Measurements from ENCODE around the gene SHISA6.

Gene SHISA6

DNA sequence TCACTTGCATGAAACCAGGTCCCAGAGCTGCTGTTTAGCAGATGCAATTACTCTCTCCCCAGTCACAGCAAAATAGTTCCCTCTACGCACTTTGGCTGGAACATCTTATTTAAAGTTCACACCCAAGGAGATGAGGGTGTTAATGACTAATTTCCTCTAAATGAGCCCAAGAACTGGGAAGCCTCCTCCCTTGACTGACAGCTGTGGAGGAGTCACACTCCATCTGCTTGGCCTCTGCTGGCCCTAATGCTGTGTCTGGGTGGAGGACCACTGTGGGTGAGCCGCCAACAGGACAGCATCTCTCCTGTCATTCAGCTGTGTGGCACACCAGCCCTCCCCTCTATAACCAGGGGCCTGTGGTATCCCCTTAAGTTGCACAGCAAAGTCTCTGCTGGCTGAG lies 115.4 kb downstream of the SHISA6 start:
- DNase-seq, result no peak

DNA sequence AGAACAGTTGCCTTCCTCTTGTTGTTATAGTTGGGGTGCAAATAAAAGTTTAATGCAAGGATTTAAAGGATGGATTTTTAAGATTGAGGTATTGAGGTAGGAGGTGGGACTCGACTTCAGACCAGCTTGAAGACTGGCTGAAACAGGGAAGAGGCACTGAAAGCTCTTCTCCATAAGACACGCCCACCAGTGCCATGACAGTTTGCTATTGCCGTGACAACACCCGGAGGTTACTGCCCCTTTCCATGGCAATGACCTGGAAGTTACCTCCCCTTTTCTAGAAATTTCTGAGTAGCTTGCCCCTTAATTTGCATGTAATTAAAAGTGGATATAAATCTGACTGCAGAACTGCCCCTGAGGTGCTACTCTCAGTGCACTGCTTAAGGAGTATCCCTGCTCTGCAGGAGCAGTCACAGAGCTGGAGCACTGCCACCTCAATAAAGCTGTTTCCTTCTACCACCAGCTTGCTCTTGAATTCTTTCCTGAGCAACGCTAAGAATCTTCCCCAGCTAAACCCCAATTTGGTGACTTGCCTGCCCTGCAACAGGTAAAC lies 122.6 kb downstream of the SHISA6 start:
- DNase-seq, result no peak

DNA sequence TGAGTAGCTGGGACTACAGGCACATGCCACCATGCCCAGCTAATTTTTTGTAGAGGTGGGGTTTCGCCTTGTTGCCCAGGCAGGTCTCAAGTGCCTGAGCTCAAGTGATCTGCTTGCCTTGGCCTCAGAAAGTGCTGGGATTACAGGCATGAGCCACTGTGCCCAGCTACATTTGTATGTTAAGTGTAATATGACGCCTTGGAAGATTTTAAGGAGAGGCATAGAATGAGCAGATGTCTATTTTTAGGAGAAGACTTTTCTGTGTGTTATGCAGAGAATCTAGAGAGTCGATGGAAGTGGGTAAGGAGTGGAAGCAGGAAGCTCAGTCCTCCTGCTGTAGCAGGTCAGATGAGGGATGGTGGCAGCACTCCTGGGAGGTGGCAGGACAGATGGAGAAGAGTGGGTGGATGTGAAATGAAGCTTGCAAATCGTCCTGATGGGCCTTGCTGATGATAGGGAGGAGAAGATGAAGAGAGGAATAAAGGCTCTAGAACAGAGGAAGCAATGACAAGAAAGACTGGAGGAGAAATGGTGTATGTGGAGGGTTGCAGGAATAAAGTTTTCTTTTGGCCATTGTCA lies 125.3 kb downstream of the SHISA6 start:
- DNase-seq, result no peak

DNA sequence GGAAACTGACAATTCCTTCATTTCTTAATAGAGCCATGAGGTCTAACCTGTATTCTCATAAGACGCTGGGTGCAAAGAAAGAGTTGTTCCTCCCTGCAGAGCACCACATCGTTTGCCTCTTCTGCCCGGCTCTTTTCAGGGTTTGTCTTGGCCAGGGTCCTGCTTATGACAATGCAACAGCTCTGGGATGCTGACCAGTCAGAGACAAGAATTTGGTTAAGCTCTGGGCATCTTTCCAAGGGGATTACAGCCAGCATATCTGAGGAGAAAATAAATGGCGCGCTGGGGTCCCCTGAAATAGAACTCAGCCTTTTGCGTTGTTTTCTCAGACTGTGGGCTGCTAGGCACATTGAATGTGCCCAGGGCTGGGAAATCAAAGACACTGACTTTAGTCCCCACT lies 128.6 kb downstream of the SHISA6 start:
- no peak for DNase-seq

DNA sequence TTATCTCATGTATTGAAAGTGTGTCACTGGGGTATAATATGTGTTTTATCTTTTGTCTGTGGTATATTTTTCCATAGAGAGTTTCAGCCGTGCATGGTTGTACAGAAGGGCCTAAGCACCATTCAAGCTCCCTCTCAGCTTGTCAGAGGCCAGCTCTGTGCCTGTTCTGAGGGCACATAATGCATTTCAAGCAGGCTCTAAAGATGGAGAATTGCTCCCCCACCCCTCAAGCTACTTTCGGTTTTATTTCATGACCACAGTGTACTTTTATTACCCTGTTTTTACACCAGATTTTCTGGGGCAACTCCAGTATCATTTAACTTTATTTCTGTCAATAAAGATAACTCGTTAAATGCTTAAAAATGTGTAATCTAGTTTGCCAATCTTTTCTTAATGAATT lies 131.7 kb downstream of the SHISA6 start:
- no peak for DNase-seq

DNA sequence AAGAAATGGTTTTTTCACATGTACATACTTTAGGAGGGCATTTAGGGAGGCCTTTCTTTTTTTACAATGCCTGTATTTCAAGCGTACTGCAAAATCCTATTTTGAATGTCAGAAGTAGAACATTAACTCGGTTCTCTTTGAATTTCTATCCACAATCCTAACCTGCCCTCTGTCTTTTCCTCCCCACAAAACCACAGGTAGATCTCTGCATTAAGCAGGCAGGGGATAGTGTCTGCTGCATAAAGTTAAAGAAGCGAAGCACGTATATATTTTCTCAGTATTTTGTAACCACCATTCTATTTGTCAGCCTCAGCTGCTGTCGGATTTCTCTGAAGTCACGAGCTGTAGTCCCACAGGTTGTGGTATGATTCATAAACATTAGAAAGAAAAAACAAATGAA lies 137.5 kb downstream of the SHISA6 start:
- DNase-seq, result no peak

DNA sequence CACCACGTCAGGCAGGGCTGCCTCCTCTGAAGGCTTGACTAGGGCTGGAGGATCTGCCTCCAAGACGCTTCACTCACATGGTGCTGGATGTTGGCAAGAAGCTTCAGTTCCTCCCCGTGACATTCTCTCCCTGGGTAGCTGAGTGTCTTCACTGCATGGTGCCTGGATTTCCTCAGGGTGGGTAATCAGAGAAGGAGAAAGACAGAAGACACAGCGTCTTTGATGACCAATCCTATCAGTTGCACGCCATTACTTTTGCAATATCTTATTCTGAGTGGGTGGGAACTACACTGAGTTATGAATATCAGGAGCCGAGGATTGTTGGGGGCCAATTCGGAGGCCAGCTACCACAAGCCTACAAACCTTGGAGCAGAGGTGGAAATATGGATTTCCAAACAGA lies 139.7 kb downstream of the SHISA6 start:
- no peak for DNase-seq

DNA sequence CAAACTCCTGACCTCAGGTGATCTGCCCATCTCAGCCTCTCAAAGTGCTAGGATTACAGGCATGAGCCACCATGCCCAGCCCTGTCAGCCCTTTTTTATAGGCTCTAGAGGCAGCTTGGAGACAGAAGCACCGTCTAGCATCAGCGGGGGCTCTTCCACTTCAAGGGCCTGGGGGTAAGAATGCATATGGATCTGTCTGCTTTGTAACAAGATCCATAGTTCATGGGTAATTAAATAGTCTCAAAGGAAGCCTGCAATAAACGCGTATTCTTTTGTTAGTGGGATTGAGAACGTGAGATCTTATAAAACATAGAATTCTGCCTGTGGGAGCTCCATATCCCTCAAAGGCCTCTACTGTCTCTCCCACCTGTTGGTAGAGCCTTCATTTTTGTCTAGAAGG lies 142.1 kb downstream of the SHISA6 start:
- DNase-seq, result no peak

DNA sequence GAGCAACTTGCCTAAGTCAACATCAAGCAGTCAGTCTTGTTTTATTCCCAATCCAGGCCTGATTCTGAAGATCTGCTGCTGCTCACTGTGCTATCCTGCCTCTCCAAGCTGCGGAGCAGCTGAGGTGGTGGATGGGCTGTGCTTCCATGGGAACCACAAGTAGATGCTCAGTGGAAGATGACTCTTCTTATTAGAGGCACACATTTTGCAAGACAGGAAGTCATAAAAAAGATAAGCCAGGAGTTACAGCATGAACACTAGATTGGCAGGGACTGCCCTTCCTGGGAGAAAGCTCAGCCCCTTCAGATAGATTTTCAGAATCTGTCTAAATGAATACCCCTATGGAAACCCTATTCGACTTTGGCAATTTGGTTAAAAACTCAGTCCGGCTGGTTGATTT lies 143.1 kb downstream of the SHISA6 start:
- no peak for DNase-seq

DNA sequence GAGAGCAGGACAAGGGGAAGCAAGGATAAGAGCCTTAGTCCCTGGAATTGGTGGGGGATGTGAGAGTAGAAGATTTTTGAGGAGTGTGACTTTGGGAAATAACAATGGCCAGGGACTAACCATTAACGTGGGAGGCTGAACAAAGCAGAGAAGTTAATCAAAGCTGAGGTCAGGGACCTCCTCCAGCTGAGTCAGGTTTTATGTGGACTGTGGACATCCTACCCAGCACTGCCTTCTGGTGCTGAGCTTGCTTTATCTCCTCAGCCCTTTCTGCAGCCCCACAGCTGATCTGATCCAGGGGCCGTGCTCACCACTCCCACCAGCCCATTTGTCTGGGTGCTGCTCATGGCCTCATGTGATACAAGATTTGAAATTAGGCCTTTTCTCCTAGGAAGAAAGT lies 146.6 kb downstream of the SHISA6 start:
- no peak for DNase-seq

DNA sequence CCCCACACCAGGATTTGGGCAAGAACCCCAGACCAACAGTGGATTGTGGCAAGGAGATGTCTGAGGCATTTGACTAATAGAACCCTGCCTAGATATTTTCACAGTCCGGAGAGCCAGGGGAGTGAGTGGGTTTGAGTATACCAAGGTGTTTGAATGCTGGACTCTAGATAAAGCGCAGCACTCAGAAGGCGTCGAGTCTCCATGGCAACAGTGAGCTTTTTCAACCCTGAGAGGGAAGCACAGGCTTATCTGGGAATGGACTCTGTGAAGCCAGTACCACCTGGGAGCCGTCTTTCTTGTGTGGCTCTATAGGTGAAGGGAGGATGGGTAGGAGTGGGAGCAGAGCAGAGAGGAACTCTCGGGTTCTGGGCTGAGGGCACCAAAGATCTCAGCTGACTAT lies 147.0 kb downstream of the SHISA6 start:
- DNase-seq, result no peak

DNA sequence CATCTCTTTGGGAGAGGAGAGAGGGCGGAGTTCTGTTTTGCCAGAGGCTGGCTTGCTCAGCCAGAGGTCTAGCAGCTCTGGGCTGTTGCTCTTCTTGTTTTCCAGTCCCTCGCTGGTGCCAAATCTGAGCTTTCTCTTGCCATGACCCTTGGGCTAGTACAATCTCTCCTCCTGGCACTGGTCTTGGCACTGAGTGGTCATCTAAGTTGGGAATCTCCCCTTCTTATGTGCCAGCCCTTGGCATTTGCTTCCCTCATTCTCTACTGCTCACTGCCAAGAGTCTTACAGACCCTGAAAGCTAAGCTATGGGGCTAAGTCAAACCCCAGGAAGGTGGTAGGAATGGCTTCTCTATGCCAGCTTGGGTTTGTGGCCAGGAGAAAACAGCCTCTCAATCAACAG lies 148.6 kb downstream of the SHISA6 start:
- DNase-seq, result no peak

DNA sequence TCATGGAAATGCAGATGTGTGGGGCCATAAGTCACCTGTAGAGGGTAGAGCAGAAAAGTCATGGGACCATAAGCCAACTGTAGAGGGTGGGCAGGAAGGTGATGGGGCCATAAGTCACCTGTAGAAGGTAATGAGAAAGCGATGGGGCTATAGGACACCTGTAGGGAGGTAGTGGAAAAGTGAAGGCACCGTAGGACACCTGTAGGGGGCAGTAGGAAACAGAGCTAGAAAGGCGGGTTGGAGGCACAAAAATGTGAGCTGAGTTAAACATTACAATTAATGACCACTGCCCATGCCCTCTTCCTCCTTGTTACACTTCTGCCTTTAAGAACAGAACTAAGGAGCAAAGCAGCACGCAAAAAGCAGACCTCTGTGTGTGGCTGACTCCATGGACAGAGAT lies 150.1 kb downstream of the SHISA6 start:
- DNase-seq, result no peak

DNA sequence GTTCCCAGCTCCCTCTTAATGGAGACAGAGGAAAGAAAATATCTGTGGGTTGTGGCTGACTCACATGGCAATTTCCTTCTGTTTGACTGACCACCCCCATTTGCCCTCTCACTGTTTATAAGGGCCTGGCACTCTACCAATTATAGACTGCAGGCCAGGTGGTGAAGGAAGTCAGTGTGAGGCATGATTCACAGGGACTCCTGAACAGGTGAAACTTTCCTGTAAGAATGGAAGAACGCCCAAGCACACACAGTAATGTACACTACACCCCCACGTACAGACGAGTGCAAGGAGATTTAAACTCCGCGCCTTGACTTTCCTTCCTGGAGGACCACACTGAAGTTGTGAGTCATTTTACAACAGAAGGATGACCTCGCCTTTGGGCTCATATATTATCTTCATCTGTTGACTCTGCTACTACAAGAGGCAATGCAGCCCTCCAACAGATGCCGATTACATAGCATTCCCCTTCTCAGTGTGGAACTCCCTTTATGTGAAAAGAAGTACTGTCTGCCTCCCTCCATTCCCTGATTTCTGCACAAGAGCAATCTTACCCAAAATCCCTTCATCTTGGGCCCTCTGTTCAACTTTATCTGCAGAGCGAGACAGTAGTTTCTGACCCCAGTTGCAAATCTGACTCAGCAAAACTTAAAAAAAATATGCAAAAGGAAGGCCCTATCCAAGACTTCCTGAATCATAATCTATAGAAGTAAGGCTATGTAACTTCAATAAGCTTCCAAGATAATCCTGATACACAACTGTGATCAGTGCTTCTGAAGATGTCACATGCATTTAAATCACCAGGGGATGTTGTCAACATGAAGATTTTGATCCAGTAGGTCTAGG lies 163.6 kb downstream of the SHISA6 start:
- DNase-seq, result no peak

DNA sequence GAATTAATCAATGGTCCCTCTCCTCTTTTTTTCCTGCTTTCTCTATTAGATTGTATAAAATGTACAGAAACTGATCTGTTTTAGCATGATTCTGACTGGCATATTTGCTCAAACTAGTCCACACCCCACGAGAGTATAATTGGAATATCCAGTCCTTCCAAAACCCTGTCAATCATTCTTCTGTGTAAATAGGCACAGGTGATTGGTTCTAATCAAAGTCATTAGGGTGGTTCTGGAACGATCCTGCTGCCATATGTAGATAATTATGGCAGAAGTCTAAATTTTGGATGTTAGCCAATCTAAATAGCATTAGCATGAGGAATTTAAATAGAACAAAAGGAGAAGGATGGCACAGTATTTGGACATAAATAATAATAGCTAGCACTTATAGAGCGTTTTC lies 165.7 kb downstream of the SHISA6 start:
- no peak for DNase-seq

DNA sequence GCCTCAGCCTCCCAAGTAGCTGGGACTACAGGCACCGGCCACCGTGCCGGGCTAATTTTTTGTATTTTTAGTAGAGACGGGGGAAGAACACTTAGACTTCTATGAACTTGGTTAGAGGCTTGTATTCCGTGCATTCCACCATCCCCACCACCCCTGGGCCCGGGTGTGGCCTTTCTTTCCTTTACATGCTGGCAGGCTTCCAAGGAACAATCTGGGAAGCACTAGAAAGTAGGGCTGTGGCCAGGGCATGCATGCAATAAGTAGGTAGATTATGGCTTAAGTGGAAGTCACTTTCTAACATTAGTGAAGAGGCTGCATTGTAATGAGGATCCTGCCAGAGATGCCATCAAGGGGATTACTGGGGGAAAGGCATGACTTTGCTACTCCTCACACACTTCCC lies 171.6 kb downstream of the SHISA6 start:
- no peak for DNase-seq

DNA sequence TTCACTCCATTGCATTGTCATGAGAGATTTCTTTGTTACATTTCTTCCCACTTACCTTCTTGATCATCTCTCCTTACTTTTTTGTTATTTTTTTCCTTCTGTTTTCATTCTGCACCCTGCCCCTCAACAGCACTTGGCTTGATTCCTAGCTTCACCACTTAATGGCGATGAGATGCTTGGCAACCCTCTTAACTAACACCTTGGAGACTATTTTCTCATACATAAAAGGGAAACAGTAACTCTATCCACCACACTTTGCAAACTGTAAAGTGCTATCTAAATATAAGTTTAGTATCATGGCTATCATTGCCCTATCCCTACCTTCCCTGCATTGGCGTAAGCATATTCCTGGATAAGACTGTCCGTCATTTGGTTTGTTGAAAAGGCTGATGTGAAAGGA lies 177.3 kb downstream of the SHISA6 start:
- DNase-seq, result no peak

DNA sequence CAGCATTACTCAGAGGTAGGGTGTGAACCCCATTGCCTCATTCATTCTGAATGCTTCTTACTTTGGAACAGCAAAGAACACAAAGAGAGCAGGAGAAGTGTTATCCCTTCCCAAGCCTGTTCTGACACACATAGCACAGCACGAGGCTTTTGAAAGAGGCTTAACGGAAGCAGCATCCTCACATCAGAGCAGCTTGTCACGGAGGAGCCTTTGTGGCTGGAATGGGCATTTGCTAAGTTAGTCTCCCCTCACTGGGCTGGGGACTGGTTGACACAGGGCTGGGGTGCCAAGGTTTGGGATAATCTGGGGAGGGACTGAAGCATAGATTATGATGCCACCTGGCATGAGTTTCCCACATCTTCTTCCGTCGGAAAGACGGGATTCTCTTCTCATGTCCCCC lies 189.7 kb downstream of the SHISA6 start:
- DNase-seq, result no peak

DNA sequence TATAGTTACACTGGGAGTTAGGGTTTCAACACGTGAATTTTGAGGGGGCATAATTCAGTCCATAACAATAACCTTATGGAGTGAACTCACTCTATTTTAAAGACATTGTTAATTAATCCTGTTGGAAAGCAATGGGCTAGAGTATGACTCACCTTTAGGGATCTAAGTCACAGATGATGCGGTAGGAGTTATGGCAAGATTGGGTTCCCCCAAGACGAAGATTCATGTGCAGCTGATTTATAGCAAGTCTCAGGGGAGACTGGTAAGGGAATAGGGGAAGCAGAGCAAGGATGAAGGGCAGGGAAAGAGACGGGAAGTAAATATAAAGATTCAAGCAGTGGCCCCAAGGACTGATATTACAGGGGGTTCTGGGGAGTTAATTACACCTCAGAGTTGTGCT lies 197.7 kb downstream of the SHISA6 start:
- no peak for DNase-seq

DNA sequence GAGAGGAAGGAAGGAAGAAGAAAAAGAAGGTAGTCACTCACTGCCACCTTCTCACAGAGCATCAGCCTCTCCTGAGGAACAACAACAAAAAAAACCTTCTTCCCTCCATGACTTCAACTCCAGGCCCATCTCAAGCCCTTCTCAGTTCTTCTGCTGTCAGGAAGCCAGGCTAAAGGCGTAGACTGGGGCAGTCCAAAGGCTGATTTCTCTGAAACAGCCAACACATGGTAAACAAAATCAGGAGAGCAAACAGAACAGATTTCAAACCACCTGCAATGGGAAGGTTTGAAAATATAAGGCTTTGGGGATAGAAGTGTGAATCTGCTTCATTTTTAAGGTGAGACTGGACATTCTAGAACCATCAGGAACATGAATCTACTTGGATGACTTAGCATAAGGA lies 200.0 kb downstream of the SHISA6 start:
- no peak for DNase-seq

DNA sequence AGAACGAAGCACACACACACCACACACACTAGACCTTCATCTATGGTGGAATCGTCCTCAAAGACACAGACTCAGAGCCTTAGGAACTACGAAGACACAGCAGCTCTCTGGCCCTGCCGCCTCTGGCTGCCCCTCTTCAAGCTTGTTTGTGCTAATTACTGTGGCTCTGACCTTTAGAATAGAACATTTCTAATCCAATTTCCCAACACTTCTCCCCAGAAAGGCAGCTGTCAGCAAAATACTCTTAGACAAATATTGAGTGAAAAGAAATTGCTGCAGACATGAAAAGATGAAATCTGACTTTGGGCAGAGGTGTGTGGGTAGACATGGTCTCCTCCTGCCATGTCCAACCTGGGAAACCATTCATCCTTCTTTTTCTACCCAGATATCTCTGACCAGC lies 205.3 kb downstream of the SHISA6 start:
- no peak for DNase-seq

DNA sequence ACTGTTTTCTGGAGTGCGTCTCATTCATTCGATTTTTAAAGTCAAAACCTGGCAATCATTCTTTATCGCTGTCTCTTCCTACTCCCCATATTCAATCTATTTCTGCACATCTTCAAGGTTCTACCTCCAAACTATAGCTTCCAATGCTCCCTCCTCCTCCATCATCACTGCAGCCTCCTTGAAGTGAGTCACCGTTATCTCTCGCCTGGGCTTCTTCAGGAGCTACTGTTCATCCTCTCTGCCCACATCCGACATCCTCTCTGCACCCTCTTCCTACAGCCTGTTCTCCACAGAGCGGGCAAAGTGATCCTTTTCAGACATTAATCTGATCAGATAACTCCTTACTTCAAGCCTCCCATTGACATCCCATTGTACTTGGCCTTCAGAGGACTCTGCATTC lies 213.1 kb downstream of the SHISA6 start:
- no peak for DNase-seq

DNA sequence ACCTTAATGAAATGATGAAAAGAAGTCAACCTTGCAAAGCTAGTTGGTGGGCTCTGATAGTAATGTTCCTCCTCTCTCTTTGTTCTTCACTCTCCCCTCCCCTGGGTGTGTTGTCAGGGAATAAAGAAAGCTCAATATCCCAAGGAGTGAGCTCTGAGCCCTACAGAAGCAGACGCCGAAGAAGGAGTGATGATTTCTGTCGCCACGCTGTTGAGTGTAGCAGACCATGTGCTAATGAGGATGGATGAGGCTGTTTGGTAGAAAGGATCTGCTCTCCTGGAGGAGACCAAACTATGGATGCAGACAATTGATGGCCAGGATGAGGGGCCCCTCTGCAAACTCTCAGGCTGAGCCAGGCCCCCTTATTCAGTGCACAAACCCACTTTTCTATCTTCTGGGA lies 217.3 kb downstream of the SHISA6 start:
- no peak for DNase-seq

DNA sequence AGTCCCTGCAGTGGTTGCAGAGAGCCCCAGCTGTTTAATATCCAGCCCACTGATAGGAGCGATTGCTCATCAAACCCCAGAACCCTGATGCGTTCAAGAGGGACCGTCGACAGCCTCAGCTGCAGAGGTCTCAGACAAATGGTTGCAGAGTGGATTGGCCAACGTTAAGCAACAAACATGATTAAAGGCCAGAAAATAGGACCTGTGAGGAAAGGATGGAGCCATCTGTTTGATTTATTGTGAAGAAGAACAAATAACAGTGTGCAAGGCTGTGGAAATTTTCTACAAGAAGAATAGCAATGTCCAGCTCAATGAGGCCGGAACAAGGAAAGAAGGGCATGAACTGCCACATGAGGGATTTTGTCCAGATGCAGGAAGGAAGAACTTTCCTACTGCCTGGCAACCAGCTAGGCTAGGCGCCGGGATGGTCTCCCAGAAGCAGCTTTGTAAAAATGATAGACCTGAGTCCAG lies 218.9 kb downstream of the SHISA6 start:
- DNase-seq, result no peak

Data from inflammatory macrophage treated with lipopolysaccharide for 4 hours (primary cell).